Astrocyte (in vitro differentiated cells and primary cell): Measurements from ENCODE around the gene C13orf46. TPM values are rescaled to one million over a fixed set of nuclear protein-coding genes. Genes with fewer than 3 reads are reported as not detected.

Source experiments
- DNase-seq: peaks from one replicate; pipeline ENCODE4 v3.0.0-alpha.2; 2010; ENCODE audit warnings: low read depth
- FAIRE-seq: peaks from 2 replicates; lab custom pipeline; 2011; peaks lifted over from hg19 to GRCh38; lab: Jason Lieb, UNC
- H2AFZ ChIP-seq: 2 replicates; pipeline ENCODE4 v1.6.0; 2012; ENCODE audit warnings: low read depth, low read length, inconsistent platforms
- H3K27ac ChIP-seq: 2 replicates; pipeline ENCODE4 v1.5.1; 2011; ENCODE audit warnings: low read depth, low read length, inconsistent platforms
- H3K27me3 ChIP-seq: 2 replicates; pipeline ENCODE4 v1.6.0; 2011; ENCODE audit warnings: low read length, inconsistent platforms; ENCODE audit not compliant: insufficient read depth
- H3K36me3 ChIP-seq: 2 replicates; pipeline ENCODE4 v1.5.1; 2011; ENCODE audit warnings: low read length, inconsistent platforms; ENCODE audit not compliant: insufficient read depth
- H3K4me1 ChIP-seq: 2 replicates; pipeline ENCODE4 v1.5.1; 2011; ENCODE audit warnings: low read length, inconsistent platforms; ENCODE audit not compliant: insufficient read depth
- H3K4me2 ChIP-seq: 2 replicates; pipeline ENCODE4 v1.6.0; 2012; ENCODE audit warnings: low read length, inconsistent platforms
- H3K4me3 ChIP-seq: 2 replicates; pipeline ENCODE4 v1.5.1; 2011; ENCODE audit warnings: low read depth, mild to moderate bottlenecking, low read length, inconsistent platforms; ENCODE audit not compliant: insufficient read depth
- H3K79me2 ChIP-seq: 2 replicates; pipeline ENCODE4 v1.6.0; 2012; ENCODE audit warnings: mild to moderate bottlenecking, low read length, inconsistent platforms; ENCODE audit not compliant: insufficient read depth
- H3K9ac ChIP-seq: 2 replicates; pipeline ENCODE4 v1.6.0; 2012; ENCODE audit warnings: mild to moderate bottlenecking, low read length, inconsistent platforms
- H3K9me3 ChIP-seq: 2 replicates; pipeline ENCODE4 v1.5.1; 2012; ENCODE audit warnings: low read depth, mild to moderate bottlenecking, low read length, inconsistent platforms; ENCODE audit not compliant: insufficient read depth
- H4K20me1 ChIP-seq: 2 replicates; pipeline ENCODE4 v1.6.0; 2012; ENCODE audit warnings: low read length, inconsistent platforms; ENCODE audit not compliant: insufficient read depth
- H3K27ac Mint-ChIP-seq: one replicate; pipeline ENCODE4 v1.8.0; 2021; ENCODE audit warnings: mild to moderate bottlenecking, mixed read lengths; ENCODE audit not compliant: unreplicated experiment
- H3K27me3 Mint-ChIP-seq: one replicate; pipeline ENCODE4 v1.8.0; 2021; ENCODE audit warnings: low read depth, mixed read lengths; ENCODE audit not compliant: unreplicated experiment
- H3K36me3 Mint-ChIP-seq: one replicate; pipeline ENCODE4 v1.8.0; 2021; ENCODE audit warnings: low read depth, mixed read lengths; ENCODE audit not compliant: unreplicated experiment
- H3K4me1 Mint-ChIP-seq: one replicate; pipeline ENCODE4 v1.8.0; 2021; ENCODE audit warnings: low read depth, mixed read lengths; ENCODE audit not compliant: unreplicated experiment
- H3K4me3 Mint-ChIP-seq: one replicate; pipeline ENCODE4 v1.8.0; 2021; ENCODE audit warnings: mild to moderate bottlenecking, moderate library complexity, mixed read lengths; ENCODE audit not compliant: unreplicated experiment
- H3K9me3 Mint-ChIP-seq: one replicate; pipeline ENCODE4 v1.8.0; 2021; ENCODE audit warnings: mild to moderate bottlenecking, mixed read lengths; ENCODE audit not compliant: unreplicated experiment
- EZH2 ChIP-seq: IDR thresholded peaks from 2 replicates; pipeline ENCODE4 v1.6.1; 2012; ENCODE audit warnings: mild to moderate bottlenecking, low read length, inconsistent platforms; ENCODE audit not compliant: insufficient read depth
- total RNA-seq: library from RNA; stranded (reverse); gene quantifications from 2 replicates; pipeline ENCODE4 v1.2.1, GENCODE V29; 2021
- TF ChIP-seq, protein P1 (sequence below): IDR thresholded peaks from 2 replicates; pipeline ENCODE4 v1.5.1; 2011; ENCODE audit warnings: low read depth, mild to moderate bottlenecking, inconsistent platforms, low read length, moderate library complexity; ENCODE audit not compliant: insufficient read depth

C13orf46 gene
- total RNA-seq, 1 donor from 2014 or later, result 5.0 TPM

DNA sequence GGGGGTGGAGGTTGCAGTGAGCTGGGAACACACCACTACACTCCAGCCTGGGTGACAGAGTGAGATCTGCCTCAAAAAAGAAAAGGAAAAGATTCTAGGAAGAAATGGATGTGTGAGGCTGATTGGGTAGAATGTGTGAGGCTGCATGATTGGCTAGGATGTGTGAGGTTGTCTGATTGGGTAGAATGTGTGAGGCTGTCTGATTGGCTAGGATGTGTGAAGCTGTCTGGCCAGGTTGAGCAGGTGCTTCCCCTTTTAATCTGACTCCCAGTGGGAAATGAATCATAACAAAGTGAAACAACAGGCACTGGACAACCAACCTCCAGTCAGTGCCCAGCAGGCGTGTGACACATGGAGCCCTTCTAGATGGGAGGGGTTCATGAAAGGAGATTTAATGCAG is 14.7 kb downstream of the C13orf46 start:
- DNase-seq, result no peak
- Histone ChIP-seq H3K79me2 (no peaks in the 10 kb centered on the region), H3K36me3 (peaks cover 3% of the 10 kb centered on the region), H3K27ac (no peak overlapping the region), H3K9ac (no peak overlapping the region), H3K27me3 (no peaks in the 10 kb centered on the region), H3K9me3 (peaks cover 11% of the 10 kb centered on the region), H2AFZ (no peak overlapping the region), H3K4me1 (no peaks in the 10 kb centered on the region), H4K20me1 (peaks cover 4% of the 10 kb centered on the region), H3K4me2 (no peak overlapping the region), H3K4me3 (no peak overlapping the region)
- Mint-ChIP-seq H3K4me3 (no peak overlapping the region), H3K36me3 (peaks cover 57% of the 10 kb centered on the region), H3K27ac (peak overlapping the region; percentile 80), H3K4me1 (no peaks in the 10 kb centered on the region), H3K9me3 (peaks cover 30% of the 10 kb centered on the region), H3K27me3 (no peaks in the 10 kb centered on the region)
- TF ChIP-seq, protein P1, sequence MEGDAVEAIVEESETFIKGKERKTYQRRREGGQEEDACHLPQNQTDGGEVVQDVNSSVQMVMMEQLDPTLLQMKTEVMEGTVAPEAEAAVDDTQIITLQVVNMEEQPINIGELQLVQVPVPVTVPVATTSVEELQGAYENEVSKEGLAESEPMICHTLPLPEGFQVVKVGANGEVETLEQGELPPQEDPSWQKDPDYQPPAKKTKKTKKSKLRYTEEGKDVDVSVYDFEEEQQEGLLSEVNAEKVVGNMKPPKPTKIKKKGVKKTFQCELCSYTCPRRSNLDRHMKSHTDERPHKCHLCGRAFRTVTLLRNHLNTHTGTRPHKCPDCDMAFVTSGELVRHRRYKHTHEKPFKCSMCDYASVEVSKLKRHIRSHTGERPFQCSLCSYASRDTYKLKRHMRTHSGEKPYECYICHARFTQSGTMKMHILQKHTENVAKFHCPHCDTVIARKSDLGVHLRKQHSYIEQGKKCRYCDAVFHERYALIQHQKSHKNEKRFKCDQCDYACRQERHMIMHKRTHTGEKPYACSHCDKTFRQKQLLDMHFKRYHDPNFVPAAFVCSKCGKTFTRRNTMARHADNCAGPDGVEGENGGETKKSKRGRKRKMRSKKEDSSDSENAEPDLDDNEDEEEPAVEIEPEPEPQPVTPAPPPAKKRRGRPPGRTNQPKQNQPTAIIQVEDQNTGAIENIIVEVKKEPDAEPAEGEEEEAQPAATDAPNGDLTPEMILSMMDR, result no peak
- no peak for TF ChIP-seq EZH2
- no peak for FAIRE-seq

DNA sequence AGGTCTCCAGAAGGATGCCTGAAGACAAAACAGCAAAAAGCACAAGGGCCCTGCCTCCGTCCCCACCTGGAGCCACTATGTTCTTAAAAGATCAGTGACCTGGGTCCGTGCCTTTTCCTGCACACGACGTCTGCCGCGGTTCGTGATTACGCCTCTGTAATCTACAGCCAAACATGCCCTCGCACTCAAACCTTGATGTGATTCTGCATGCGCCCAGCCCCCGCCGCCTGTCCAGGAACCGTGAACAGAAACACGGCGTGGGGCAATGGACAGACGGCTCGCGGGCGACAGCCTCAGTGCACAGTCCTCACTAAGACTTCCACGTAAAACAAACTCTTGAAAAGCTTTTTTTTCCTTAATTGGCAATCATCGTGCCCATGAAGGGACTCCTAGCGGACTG is 15.5 kb downstream of the C13orf46 start:
- Histone ChIP-seq H3K4me1 (no peaks in the 10 kb centered on the region), H3K4me3 (no peak overlapping the region), H3K9me3 (peaks cover 11% of the 10 kb centered on the region), H3K79me2 (no peaks in the 10 kb centered on the region), H4K20me1 (peaks cover 10% of the 10 kb centered on the region), H3K4me2 (no peak overlapping the region), H3K27me3 (no peaks in the 10 kb centered on the region), H3K9ac (no peak overlapping the region), H3K27ac (no peak overlapping the region), H3K36me3 (peaks cover 5% of the 10 kb centered on the region), H2AFZ (no peak overlapping the region)
- Mint-ChIP-seq H3K4me1 (no peaks in the 10 kb centered on the region), H3K36me3 (peaks cover 60% of the 10 kb centered on the region), H3K27ac (no peak overlapping the region), H3K9me3 (peaks cover 30% of the 10 kb centered on the region), H3K4me3 (peak overlapping the region; percentile 41), H3K27me3 (no peaks in the 10 kb centered on the region)
- TF ChIP-seq, protein P1, result no peak
- no peak for TF ChIP-seq EZH2
- DNase-seq (no peak), FAIRE-seq (no peak)

DNA sequence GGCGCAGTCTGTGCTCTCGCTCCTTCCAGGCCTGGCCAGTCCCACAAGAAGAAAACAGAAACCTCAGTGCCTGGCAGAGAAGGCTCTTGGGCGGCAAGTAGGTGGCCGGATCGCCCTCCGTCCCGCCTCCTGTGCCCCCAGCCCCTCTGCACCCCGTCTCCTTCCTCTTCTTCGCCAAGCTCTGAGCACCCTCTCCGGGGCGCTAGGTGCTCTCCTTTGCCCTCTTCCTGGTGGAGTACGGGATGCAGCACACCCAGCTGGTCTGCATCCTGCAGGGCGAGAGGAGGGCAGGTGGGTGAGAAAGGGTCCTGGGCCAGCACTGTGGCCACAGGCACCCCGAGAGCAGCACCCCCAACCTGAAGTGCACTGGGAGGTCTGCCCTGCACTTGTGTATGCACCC is 17.3 kb downstream of the C13orf46 start:
- H3K4me2 ChIP-seq, result no peak overlapping the region
- Mint-ChIP-seq H3K9me3 (peaks cover 30% of the 10 kb centered on the region), H3K4me1 (no peaks in the 10 kb centered on the region), H3K27me3 (no peaks in the 10 kb centered on the region), H3K4me3 (no peak overlapping the region), H3K27ac (no peak overlapping the region), H3K36me3 (peaks cover 54% of the 10 kb centered on the region)
- no peaks in the 10 kb centered on the region for H3K27me3 ChIP-seq
- no peak for FAIRE-seq
- no peak overlapping the region for H3K27ac ChIP-seq
- H3K9me3 ChIP-seq, result peaks cover 11% of the 10 kb centered on the region
- H3K4me1 ChIP-seq, result no peaks in the 10 kb centered on the region
- TF ChIP-seq EZH2, result no peak
- TF ChIP-seq, protein P1, result no peak
- no peak overlapping the region for H3K9ac ChIP-seq
- no peak overlapping the region for H2AFZ ChIP-seq
- no peak for DNase-seq
- peaks cover 15% of the 10 kb centered on the region for H4K20me1 ChIP-seq
- no peak overlapping the region for H3K4me3 ChIP-seq
- H3K36me3 ChIP-seq, result peaks cover 5% of the 10 kb centered on the region
- H3K79me2 ChIP-seq, result no peaks in the 10 kb centered on the region
